Neural crest cell (in vitro differentiated cells): Measurements from ENCODE around the gene TMX4. TPM values are rescaled to one million over a fixed set of nuclear protein-coding genes. Genes with fewer than 3 reads are reported as not detected.

ENCODE experiments used
- DNase-seq: peaks from one replicate; pipeline ENCODE4 v3.0.0; 2021; ENCODE audit warnings: low read depth, mixed read lengths, low spot score
- H3K27ac Mint-ChIP-seq: one replicate; pipeline ENCODE4 v1.8.0; 2021; ENCODE audit warnings: mild to moderate bottlenecking, mixed read lengths; ENCODE audit not compliant: unreplicated experiment
- H3K27me3 Mint-ChIP-seq: 2 replicates; pipeline ENCODE4 v1.8.0; 2021; ENCODE audit warnings: low read depth, mild to moderate bottlenecking, mixed read lengths
- H3K36me3 Mint-ChIP-seq: 2 replicates; pipeline ENCODE4 v1.8.0; 2021; ENCODE audit warnings: low read depth, mild to moderate bottlenecking, mixed read lengths
- H3K4me1 Mint-ChIP-seq: 2 replicates; pipeline ENCODE4 v1.8.0; 2021; ENCODE audit warnings: mixed read lengths
- H3K4me3 Mint-ChIP-seq: one replicate; pipeline ENCODE4 v1.8.0; 2021; ENCODE audit warnings: mild to moderate bottlenecking, mixed read lengths
- H3K9me3 Mint-ChIP-seq: 2 replicates; pipeline ENCODE4 v1.8.0; 2021; ENCODE audit warnings: mixed read lengths
- total RNA-seq: library from RNA; stranded (reverse); gene quantifications from 2 replicates; pipeline ENCODE4 v1.2.1, GENCODE V29; 2021
- TF ChIP-seq, protein P1 (sequence below): fragments of 200-600 bp; sonication (generic); conservative IDR thresholded peaks from 2 replicates; pipeline ENCODE4 v1.5.0; 2021; ENCODE audit warnings: antibody characterized with exemption, mild to moderate bottlenecking

Gene TMX4
- total RNA-seq, 1 donor from 2014 or later, result 22.7 TPM

DNA sequence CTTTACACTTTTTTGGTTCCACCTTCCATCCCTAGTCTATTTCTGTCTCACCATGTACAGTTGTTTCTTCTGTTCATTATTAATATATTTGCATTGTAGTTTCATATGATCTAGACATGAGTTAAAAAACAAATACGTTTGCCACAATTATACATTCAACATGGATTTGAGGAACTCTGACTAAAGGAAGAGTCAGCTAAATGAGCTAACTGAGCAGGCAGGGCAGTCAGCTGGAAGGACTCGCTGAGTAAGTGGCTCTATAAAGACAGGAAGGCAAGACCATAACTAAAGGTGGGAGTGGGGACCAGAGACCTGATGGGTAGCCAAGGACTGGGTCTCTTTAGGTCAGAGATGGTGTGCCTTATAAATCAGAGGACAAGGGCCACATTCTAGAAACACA is 26.3 kb downstream of the TMX4 start:
- no peaks in the 10 kb centered on the region for H3K27me3 Mint-ChIP-seq
- TF ChIP-seq, protein P1, sequence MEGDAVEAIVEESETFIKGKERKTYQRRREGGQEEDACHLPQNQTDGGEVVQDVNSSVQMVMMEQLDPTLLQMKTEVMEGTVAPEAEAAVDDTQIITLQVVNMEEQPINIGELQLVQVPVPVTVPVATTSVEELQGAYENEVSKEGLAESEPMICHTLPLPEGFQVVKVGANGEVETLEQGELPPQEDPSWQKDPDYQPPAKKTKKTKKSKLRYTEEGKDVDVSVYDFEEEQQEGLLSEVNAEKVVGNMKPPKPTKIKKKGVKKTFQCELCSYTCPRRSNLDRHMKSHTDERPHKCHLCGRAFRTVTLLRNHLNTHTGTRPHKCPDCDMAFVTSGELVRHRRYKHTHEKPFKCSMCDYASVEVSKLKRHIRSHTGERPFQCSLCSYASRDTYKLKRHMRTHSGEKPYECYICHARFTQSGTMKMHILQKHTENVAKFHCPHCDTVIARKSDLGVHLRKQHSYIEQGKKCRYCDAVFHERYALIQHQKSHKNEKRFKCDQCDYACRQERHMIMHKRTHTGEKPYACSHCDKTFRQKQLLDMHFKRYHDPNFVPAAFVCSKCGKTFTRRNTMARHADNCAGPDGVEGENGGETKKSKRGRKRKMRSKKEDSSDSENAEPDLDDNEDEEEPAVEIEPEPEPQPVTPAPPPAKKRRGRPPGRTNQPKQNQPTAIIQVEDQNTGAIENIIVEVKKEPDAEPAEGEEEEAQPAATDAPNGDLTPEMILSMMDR, result no peak
- H3K4me3 Mint-ChIP-seq, result no peak overlapping the region
- H3K9me3 Mint-ChIP-seq, result peaks cover 7% of the 10 kb centered on the region
- no peaks in the 10 kb centered on the region for H3K4me1 Mint-ChIP-seq
- no peak for DNase-seq
- H3K27ac Mint-ChIP-seq, result no peak overlapping the region
- peaks cover 22% of the 10 kb centered on the region for H3K36me3 Mint-ChIP-seq

DNA sequence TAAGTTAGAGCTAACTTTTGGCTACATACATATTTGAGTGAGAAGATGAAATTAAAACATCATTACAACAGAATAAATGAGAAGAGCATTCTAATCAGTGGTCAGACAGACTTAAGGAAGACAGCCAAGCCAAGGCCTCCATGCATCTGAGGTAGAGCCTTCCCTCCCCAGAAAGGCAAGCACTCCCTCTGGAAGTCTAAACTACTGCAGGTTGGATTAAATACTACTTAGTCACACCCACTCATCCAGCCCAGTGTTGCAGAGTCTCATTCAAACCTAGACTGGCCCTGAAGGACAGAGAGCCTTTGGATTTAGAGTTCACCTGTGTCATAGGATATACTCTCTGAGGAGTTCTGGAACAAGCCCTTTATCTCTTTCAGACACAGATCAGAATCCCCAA is 29.2 kb downstream of the TMX4 start:
- H3K27ac Mint-ChIP-seq, result no peak overlapping the region
- no peaks in the 10 kb centered on the region for H3K4me1 Mint-ChIP-seq
- H3K9me3 Mint-ChIP-seq, result peaks cover 7% of the 10 kb centered on the region
- no peak overlapping the region for H3K4me3 Mint-ChIP-seq
- H3K27me3 Mint-ChIP-seq, result no peaks in the 10 kb centered on the region
- DNase-seq, result no peak
- peaks cover 25% of the 10 kb centered on the region for H3K36me3 Mint-ChIP-seq
- TF ChIP-seq, protein P1, result no peak

DNA sequence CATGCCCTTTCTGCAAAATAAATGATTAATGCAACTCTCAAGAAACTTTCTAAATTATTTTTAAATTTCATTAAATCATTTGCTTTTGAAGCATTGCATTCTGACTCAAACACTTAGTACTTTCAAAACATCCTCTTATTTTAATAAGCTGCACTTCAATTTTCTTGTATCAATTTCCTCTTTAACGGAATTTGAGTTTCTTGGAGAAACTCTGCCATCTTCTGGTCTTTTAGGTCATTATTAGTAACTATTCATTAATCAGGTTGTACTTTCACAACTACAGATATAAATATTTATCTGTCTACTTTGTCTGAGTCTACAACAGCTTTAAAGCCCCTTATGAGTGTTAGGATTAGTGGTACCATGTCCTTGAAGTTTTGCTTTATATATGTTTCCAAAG is 30.2 kb downstream of the TMX4 start:
- H3K27ac Mint-ChIP-seq, result no peak overlapping the region
- H3K36me3 Mint-ChIP-seq, result peaks cover 17% of the 10 kb centered on the region
- H3K4me3 Mint-ChIP-seq, result no peak overlapping the region
- TF ChIP-seq, protein P1, result no peak
- H3K4me1 Mint-ChIP-seq, result no peaks in the 10 kb centered on the region
- H3K27me3 Mint-ChIP-seq, result no peaks in the 10 kb centered on the region
- no peak for DNase-seq
- H3K9me3 Mint-ChIP-seq, result peaks cover 7% of the 10 kb centered on the region

DNA sequence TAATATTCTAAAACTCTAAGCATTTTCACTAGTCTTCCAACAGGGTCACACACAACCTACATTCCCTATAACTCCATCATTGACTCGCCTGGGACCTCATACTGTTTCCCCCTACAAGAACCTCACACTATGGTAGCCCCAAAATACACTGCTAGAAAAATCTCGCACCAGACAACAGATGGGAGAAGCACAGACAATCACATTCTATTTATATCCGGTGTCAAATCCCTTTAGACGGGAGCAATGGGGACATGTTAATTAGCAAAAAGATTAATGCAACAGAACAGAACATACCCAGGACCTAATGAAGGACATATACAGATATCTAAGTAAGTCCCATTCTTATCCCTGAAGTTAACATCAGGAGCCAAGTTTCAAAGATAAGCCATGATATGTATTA is 33.6 kb downstream of the TMX4 start:
- Mint-ChIP-seq H3K4me3 (no peak overlapping the region), H3K9me3 (no peaks in the 10 kb centered on the region), H3K27ac (no peak overlapping the region), H3K27me3 (no peaks in the 10 kb centered on the region), H3K36me3 (peaks cover 9% of the 10 kb centered on the region), H3K4me1 (peaks cover 6% of the 10 kb centered on the region)
- TF ChIP-seq, protein P1, result no peak
- no peak for DNase-seq

DNA sequence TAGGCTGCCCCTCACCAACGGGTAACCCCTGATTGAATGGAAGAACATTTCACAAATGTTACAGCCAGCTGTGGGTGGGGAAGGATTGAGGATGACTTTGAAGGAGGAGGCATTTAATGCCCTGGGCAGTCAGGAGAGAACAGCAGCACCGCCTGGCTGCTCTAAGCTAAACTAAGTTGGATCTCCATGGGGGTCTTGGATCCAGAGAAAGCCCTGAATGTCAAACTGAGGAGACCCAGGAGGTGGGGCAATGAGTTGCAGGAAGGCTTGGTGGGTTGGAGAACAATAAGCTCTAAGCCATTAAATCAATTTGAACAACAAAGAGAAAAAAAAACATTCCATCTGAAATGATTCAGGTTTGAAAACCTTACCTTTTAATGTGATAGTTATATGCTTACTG is 35.4 kb downstream of the TMX4 start:
- Mint-ChIP-seq H3K9me3 (no peaks in the 10 kb centered on the region), H3K27me3 (no peaks in the 10 kb centered on the region), H3K4me3 (no peak overlapping the region), H3K36me3 (peaks cover 11% of the 10 kb centered on the region), H3K4me1 (peaks cover 14% of the 10 kb centered on the region), H3K27ac (peak overlapping the region; percentile 46)
- DNase-seq, result no peak
- TF ChIP-seq, protein P1, result no peak

DNA sequence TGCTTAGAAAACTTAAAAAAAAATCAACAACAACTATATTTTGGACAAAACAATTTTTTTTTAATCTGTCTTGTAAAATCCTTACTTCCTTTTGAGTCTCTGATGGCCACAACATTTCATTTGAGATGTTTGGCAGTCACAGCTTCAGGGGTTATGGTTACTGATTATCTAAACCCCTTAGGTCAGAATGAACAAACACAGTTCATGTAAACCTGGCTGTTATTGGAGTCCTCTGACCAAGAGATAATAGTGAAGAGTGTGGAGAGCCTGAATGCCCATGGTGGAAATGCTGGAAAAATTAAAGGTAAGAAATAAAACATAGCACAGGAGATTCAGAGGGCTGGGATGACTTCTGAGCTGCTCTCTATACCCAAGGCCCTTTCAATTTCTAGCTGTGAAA is 38.2 kb downstream of the TMX4 start:
- no peaks in the 10 kb centered on the region for H3K27me3 Mint-ChIP-seq
- no peak overlapping the region for H3K4me3 Mint-ChIP-seq
- TF ChIP-seq, protein P1, result no peak
- DNase-seq, result no peak
- H3K4me1 Mint-ChIP-seq, result peaks cover 14% of the 10 kb centered on the region
- H3K9me3 Mint-ChIP-seq, result no peaks in the 10 kb centered on the region
- H3K36me3 Mint-ChIP-seq, result peaks cover 11% of the 10 kb centered on the region
- H3K27ac Mint-ChIP-seq, result no peak overlapping the region
